Erythroblast (primary cell): ENCODE data around the gene CCDC127.
"Not testable (repeated sequence)": the region's sequence is repeated elsewhere in the genome, so short reads cannot be mapped to it uniquely, and the experiment has no call there.

Experiments used
- DNase-seq, 2 experiments: peaks; one replicate each; lab custom pipeline; 2025; lab: John Stamatoyannopoulos, UW
- GATA1 ChIP-seq: IDR thresholded peaks from 2 replicates; pipeline ENCODE4 v1.6.1; 2011; ENCODE audit warnings: low read depth, mild to moderate bottlenecking, control low read depth, low read length, moderate library complexity
- POLR2A ChIP-seq: IDR thresholded peaks from 2 replicates; pipeline ENCODE4 v1.6.1; 2011; ENCODE audit warnings: mild to moderate bottlenecking, low read length

Gene CCDC127

DNA sequence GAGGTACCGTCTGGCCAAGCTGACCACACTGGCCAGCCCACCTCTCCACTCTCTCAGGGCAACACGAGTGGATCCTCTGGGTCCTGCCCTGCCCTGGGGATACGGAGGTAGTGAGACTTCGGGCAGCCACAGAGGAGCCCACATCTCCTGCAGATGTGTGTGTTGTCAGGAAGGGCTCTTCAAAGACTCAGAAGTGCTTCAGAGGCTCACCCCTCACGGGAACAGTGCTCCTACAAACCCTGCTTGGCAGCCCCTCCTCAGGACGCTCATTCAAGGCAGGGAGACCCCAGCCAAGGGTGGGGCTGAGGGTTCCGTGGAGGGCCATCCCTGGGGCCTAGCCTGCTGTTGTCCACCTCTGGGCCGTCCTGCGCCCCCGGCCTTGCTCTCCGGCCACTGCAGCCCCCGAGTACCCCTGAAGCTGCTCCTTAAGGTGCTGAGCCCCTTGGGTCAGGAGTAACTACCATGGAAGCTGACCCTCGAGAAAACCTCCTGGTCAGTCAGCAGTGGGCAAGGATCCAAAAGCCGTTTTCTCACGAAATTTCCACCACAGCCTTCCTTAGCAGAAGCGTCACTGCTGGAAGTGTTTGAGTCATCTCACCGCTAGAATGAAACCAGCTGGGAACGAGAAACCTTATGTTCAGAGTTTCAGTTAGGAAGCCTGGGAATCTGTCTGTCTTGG, 49.8 kb downstream of the CCDC127 start:
- DNase-seq = no peak

DNA sequence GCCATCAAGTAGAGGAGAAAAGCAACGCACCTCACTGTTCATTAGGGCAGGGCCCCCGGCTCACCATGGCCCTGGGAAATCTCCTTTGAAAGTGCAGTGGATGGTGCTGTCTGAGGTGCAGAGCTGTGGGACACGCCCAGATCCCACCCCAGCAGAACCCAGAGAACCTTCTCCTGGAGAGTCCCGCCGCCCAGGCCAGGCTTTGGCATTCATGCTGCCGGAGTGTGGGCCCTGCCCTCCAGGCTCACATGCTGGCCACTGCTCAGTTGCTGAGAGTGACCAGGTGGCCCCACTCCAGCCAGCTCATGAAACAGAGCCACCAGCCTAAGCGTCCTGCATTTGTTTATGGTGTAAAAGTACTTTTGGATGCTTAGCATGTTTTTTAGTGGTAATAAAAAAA, 50.4 kb downstream of the CCDC127 start:
- TF ChIP-seq GATA1 (no peak), POLR2A (no peak)

More for the DNA sequence above, 49.8 kb downstream of the CCDC127 start:
- TF ChIP-seq POLR2A (no peak), GATA1 (no peak)

DNA sequence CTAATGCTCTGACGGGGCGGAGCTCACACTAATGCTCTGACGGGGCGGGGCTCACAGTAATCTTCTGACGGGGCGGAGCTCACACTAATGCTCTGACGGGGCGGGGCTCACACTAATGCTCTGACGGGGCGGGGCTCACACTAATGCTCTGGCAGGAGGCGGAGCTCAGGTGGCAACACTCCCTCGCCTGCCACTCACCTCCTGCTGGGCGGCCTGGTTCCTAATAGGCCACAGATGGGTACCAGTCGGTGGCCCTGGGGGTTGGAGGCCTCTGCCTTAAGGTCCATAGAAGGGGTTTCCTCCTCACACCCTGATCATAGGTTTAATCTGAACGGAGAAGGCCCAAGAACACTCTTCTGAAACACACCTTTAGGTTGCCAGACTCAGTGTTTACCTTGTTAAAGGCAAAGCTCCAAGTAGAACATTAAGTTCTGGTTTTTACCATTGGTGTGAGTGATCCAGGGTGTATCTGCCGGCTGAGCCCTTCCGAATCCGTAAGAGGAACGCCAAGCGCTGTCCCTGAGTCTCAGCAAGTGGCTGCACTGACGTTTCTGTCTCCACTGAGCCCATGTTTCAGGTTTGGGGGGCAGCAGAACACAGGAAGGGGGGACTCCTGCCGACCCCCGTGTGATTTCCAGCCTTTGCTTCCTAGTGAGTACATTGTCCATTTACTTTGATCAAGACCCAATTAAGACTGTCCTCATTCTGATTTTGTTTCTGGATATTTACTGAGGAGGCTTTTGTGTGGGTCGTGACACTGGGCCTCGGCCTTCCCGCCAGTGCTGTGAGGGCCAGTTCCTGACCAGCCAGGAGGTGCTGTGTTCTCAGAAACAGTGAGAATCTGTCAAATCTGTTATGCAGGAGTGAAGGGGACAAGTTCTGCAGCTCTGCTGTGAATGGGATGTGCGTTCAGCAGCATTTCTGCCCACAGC, 51.2 kb downstream of the CCDC127 start:
- no peak for DNase-seq
- TF ChIP-seq GATA1 (no peak), POLR2A (no peak)

More for the DNA sequence above, 50.4 kb downstream of the CCDC127 start:
- DNase-seq = no peak

GRCh38 chr5:164783-165182, 53.2 kb downstream of the CCDC127 start:
- DNase-seq = not testable (repeated sequence)

GRCh38 chr5:164244-164643, 53.7 kb downstream of the CCDC127 start:
- DNase-seq = no peak
- TF ChIP-seq POLR2A (no peak), GATA1 (no peak)

DNA sequence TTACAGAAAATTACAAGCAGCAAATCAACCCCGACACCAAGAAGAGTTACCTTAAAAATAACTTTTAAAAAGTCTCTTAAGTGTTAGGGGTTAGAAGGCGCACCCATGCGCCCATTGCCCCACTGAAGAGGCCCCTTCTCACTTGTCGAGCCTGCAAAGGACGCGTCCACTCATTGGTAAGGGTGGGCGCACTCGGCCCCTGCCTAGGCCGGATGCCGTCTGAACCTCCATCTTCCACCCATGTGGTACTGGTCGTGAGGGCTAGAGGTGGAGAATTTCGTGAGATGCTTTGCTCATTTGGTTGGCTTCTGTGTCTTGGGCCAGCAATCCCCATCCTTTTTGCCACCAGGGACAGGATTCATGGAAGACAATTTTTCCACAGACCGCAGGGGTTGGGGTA, 54.1 kb downstream of the CCDC127 start:
- no peak for DNase-seq
- TF ChIP-seq POLR2A (no peak), GATA1 (no peak)

GRCh38 chr5:163338-163620, 54.7 kb downstream of the CCDC127 start:
- TF ChIP-seq GATA1 (no peak), POLR2A (no peak)
- no peak for DNase-seq

DNA sequence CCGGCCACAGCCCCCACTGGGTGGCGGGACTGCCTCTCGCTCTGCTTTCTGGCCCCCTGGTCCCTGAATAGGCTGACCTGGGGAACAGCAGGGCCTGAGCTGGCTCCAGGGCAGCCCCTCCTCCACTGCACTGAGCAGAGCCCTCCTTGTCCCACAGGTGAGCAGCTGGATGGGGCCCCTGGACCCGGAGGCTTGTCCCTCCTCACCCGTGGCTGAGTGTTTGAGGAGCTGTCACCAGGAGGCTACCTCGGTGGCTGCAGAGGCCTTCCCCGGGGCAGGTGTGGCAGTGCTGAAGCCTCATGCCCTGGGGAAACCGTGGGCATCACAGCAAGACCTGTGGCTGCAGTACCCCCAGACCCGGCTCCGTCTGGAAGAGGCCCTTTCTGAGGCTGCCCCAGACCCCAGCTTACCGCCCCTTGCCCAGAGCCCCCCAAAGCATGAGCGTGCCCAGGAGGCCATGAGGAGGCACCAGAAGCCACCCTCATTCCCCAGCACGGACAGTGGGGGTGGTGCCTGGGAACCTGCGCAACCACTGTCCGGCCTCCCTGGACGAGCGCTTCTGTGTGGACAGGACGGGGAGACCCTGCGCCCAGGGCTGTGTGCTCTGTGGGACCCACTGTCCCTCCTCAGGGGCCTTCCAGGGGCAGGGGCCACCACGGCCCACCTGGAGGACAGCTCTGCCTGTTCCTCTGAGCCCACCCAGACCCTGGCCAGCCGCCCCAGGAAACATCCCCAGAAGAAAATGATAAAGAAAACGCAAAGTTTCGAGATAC, 55.2 kb downstream of the CCDC127 start:
- TF ChIP-seq POLR2A = no peak
- no peak for TF ChIP-seq GATA1
- DNase-seq = no peak

- TF ChIP-seq POLR2A (no peak), GATA1 (no peak)
- DNase-seq = no peak
Measured at GRCh38 chr5:162190-162564, 55.8 kb downstream of the CCDC127 start.

GRCh38 chr5:161803-162110, 56.2 kb downstream of the CCDC127 start:
- no peak for TF ChIP-seq POLR2A
- TF ChIP-seq GATA1 = no peak
- no peak for DNase-seq

GRCh38 chr5:160921-161802, 56.8 kb downstream of the CCDC127 start:
- no peak for DNase-seq
- TF ChIP-seq GATA1 (no peak), POLR2A (no peak)

GRCh38 chr5:160173-160510, 57.8 kb downstream of the CCDC127 start:
- TF ChIP-seq POLR2A (no peak), GATA1 (no peak)
- no peak for DNase-seq

DNA sequence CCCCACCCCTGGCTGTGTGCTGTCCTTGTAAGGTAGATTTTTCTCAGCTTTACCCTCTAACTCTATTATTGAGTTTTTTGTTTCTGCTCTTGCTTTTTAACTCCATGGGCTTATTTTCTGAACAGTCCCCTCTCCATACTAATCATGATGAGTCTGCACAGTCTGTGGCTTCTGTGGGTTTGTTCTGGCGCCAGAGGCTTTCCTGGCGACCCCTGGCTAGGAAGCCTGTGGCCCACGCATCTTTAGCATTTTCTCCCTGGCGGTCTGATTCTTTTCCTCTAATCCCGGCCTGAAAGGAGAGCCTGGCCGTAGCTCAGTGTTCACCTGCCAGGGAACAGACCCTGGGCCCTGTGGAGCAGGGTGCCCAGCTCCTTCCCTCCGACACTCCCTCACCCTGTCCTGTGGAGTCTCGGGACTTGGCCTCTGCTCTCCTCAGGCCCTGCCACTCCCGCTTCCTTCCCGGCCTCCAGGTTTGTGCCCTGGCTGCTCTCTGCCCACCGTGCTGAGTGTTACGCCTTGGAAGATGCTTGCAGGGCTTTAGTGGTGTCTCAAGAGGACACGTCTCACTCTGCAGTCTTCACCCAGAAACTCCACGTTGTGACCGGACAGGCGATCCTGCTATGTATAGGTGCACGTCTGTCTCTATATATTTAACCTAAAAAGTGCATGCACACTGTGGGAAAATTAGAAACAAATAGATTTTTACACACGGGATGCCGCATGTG, 58.3 kb downstream of the CCDC127 start:
- TF ChIP-seq GATA1 (no peak), POLR2A (no peak)
- no peak for DNase-seq
